Neuronal stem cell (in vitro differentiated cells): ENCODE results near the gene NEK2.
"Not testable (repeated sequence)": the region's sequence is repeated elsewhere in the genome, so short reads cannot be mapped to it uniquely, and the experiment has no call there.

Source experiments
- DNase-seq: peaks from one replicate; pipeline ENCODE4 v3.0.0-alpha.2; 2013; ENCODE audit warnings: low spot score
- H2AFZ ChIP-seq: one replicate; pipeline ENCODE4 v1.6.1; 2013; ENCODE audit warnings: mild to moderate bottlenecking, low read length, inconsistent platforms
- H2AK5ac ChIP-seq: 2 replicates; pipeline ENCODE4 v1.6.1; 2013; ENCODE audit warnings: low read depth, mild to moderate bottlenecking, inconsistent platforms, low read length, moderate library complexity, mixed read lengths
- H2BK120ac ChIP-seq: 2 replicates; pipeline ENCODE4 v1.6.1; 2013; ENCODE audit warnings: low read depth, mild to moderate bottlenecking, inconsistent platforms, low read length, moderate library complexity, mixed read lengths
- H2BK12ac ChIP-seq: one replicate; pipeline ENCODE4 v1.6.1; 2013; ENCODE audit warnings: low read length, inconsistent platforms
- H2BK15ac ChIP-seq: 2 replicates; pipeline ENCODE4 v1.6.1; 2013; ENCODE audit warnings: mild to moderate bottlenecking, low read length, inconsistent platforms, mixed read lengths
- H2BK5ac ChIP-seq: one replicate; pipeline ENCODE4 v1.6.1; 2013; ENCODE audit warnings: inconsistent platforms, mild to moderate bottlenecking, low read length, moderate library complexity
- H3K14ac ChIP-seq: one replicate; pipeline ENCODE4 v1.6.1; 2013; ENCODE audit warnings: low read length, inconsistent platforms
- H3K18ac ChIP-seq: 2 replicates; pipeline ENCODE4 v1.6.1; 2013; ENCODE audit warnings: low read length, inconsistent platforms
- H3K23ac ChIP-seq: 2 replicates; pipeline ENCODE4 v1.6.1; 2013; ENCODE audit warnings: low read depth, mild to moderate bottlenecking, mixed read lengths, low read length, inconsistent platforms; ENCODE audit not compliant: poor library complexity
- H3K27ac ChIP-seq: replicated peaks from 3 replicates; pipeline ENCODE4 v1.5.1; 2013; ENCODE audit warnings: low read length, inconsistent platforms
- H3K27me3 ChIP-seq, 3 experiments: 2 replicates each; pipeline ENCODE4 v1.6.1; 2013; ENCODE audit warnings: low read length in 3 of 3, mild to moderate bottlenecking in 2 of 3, inconsistent platforms in 1 of 3, low read depth in 1 of 3, mixed read lengths in 1 of 3, moderate library complexity in 1 of 3; ENCODE audit not compliant: control insufficient read depth in 3 of 3, insufficient read depth in 3 of 3
- H3K36me3 ChIP-seq, 2 donors: replicated peaks in 1 of 2; 2 replicates each; pipeline ENCODE4 v1.6.1; 2013; ENCODE audit warnings: low read length in 2 of 2; ENCODE audit not compliant: control insufficient read depth in 2 of 2, insufficient read depth in 2 of 2
- H3K4ac ChIP-seq: 2 replicates; pipeline ENCODE4 v1.6.1; 2013; ENCODE audit warnings: inconsistent platforms, mild to moderate bottlenecking, low read length, moderate library complexity
- H3K4me1 ChIP-seq, 2 donors: 1 replicate in 1 of 2; 2 replicates in 1 of 2; pipeline ENCODE4 v1.6.1; 2013; ENCODE audit warnings: low read length in 2 of 2, low read depth in 1 of 2; ENCODE audit not compliant: control insufficient read depth in 2 of 2, insufficient read depth in 1 of 2
- H3K4me2 ChIP-seq: one replicate; pipeline ENCODE4 v1.6.1; 2013; ENCODE audit warnings: mild to moderate bottlenecking, low read length, inconsistent platforms; ENCODE audit not compliant: insufficient read depth, poor library complexity, severe bottlenecking
- H3K4me3 ChIP-seq, 2 donors: 2 replicates each; pipeline ENCODE4 v1.5.1; 2013; ENCODE audit warnings: low read length in 2 of 2, mild to moderate bottlenecking in 2 of 2, inconsistent platforms in 1 of 2, moderate library complexity in 1 of 2
- H3K79me1 ChIP-seq: one replicate; pipeline ENCODE4 v1.6.1; 2013; ENCODE audit warnings: low read depth, mild to moderate bottlenecking, inconsistent platforms, low read length, moderate library complexity
- H3K9ac ChIP-seq: one replicate; pipeline ENCODE4 v1.6.1; 2013; ENCODE audit warnings: mild to moderate bottlenecking, low read depth, low read length, inconsistent platforms; ENCODE audit not compliant: poor library complexity
- H3K9me3 ChIP-seq, 2 donors: replicated peaks in 1 of 2; 2 replicates each; pipeline versions ENCODE3 to v1.6.1; 2013; ENCODE audit warnings: low read length in 2 of 2, mild to moderate bottlenecking in 2 of 2, inconsistent platforms in 1 of 2, low read depth in 1 of 2, mixed read lengths in 1 of 2, moderate library complexity in 1 of 2; ENCODE audit not compliant: control insufficient read depth in 2 of 2, insufficient read depth in 1 of 2
- H4K8ac ChIP-seq: one replicate; pipeline ENCODE4 v1.6.1; 2013; ENCODE audit warnings: low read depth, mild to moderate bottlenecking, inconsistent platforms, low read length, moderate library complexity
- H4K91ac ChIP-seq: one replicate; pipeline ENCODE4 v1.6.1; 2013; ENCODE audit warnings: low read length, low read depth, mild to moderate bottlenecking, inconsistent platforms; ENCODE audit not compliant: poor library complexity
- WGBS, 2 donors: extraction: QIAGEN DNeasy Blood & Tissue Kit; methylation state at CpG; one replicate each; pipeline ENCODE4 v1.1.7; 2013; ENCODE audit warnings: missing lambda C conversion rate in 2 of 2, mixed read lengths in 1 of 2; ENCODE audit not compliant: insufficient read length in 2 of 2, insufficient replicate concordance in 1 of 2; ENCODE audit errors: extremely low coverage in 2 of 2; 5-methylcytosine and 5-hydroxymethylcytosine counted together

Gene NEK2

DNA sequence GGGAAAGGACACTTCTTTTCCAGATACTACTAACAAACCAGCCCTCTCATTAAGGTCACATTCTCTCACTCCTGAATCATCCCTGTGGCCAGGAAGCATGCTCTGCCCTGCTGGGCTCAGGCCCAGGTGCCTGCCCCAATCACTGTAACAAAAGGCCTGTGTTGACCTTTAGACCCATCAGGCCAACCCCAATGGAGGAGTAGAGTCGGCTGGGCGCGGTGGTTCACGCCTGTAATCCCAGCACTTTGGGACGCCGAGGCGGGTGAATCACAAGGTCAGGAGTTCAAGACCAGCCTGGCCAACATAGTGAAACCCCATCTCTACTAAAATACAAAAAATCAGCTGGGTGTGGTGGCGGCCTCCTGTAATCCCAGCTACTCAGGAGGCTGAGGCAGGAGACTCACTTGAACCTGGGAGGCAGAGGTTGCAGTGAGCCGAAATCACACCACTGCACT, 38.8 kb downstream of the NEK2 start:
- not testable (repeated sequence) for H3K4ac ChIP-seq, H2AK5ac ChIP-seq, H3K36me3 ChIP-seq, H3K18ac ChIP-seq, H3K27ac ChIP-seq, H2BK12ac ChIP-seq, H3K9me3 ChIP-seq, H4K8ac ChIP-seq, H3K4me2 ChIP-seq, H3K4me3 ChIP-seq, H3K79me1 ChIP-seq, H3K4me1 ChIP-seq, H3K14ac ChIP-seq, H4K91ac ChIP-seq, H2AFZ ChIP-seq, H3K9ac ChIP-seq, H2BK120ac ChIP-seq, DNase-seq, H2BK5ac ChIP-seq, H2BK15ac ChIP-seq, H3K23ac ChIP-seq
- peaks cover 0 to 21% (median 0%) of the 10 kb centered on the region in 3 experiments for H3K27me3 ChIP-seq
- WGBS, 2 donors = no CpG with 5 or more reads among the region's 9 CpGs

DNA sequence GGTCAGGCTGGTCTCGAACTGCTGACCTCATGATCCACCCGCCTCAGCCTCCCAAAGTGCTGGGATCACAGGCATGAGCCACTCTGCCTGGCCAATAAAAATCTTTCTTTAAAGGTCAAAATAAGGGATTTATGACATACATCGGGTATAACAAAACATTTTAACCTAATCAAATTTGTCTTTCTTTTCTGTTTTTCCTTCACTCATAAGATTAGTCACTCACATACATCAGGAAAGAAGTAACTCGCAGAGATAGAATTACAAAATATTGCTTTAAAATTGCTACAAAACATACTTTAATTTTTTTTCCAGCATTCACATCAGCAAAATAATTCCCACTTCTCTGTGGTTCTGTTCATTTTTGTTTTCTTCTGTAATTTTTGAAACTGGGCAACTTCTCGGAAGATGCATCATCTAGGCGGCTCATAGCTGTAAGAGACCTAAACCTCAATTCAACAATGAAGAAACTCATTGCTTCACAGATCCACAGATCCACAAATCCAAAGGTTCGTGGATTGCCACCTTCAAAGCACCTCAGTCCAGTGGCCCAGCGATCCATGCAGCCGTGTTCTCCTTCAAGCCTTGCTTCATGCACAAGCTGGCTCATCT, 39.7 kb downstream of the NEK2 start:
- H3K14ac ChIP-seq = no peak overlapping the region
- no peaks in the 10 kb centered on the region for H3K36me3 ChIP-seq
- H3K27me3 ChIP-seq = peaks cover 0 to 21% (median 0%) of the 10 kb centered on the region in 3 experiments
- no peaks in the 10 kb centered on the region for H3K9me3 ChIP-seq
- no CpG with 5 or more reads among the region's 9 CpGs for WGBS, 2 donors
- no peak overlapping the region for H4K8ac ChIP-seq
- H2AFZ ChIP-seq = no peak overlapping the region
- DNase-seq = no peak
- H3K23ac ChIP-seq = no peak overlapping the region
- no peak overlapping the region for H3K4ac ChIP-seq
- no peak overlapping the region for H2BK5ac ChIP-seq
- H3K18ac ChIP-seq = no peak overlapping the region
- H3K79me1 ChIP-seq = no peaks in the 10 kb centered on the region
- no peak overlapping the region for H3K27ac ChIP-seq
- H2AK5ac ChIP-seq = no peak overlapping the region
- H2BK120ac ChIP-seq = no peak overlapping the region
- H2BK15ac ChIP-seq = no peak overlapping the region
- no peak overlapping the region for H3K4me3 ChIP-seq
- H3K4me1 ChIP-seq = peaks cover 3 to 9% of the 10 kb centered on the region in 2 donors
- no peak overlapping the region for H4K91ac ChIP-seq
- H3K4me2 ChIP-seq = no peak overlapping the region
- no peak overlapping the region for H2BK12ac ChIP-seq
- H3K9ac ChIP-seq = no peak overlapping the region

DNA sequence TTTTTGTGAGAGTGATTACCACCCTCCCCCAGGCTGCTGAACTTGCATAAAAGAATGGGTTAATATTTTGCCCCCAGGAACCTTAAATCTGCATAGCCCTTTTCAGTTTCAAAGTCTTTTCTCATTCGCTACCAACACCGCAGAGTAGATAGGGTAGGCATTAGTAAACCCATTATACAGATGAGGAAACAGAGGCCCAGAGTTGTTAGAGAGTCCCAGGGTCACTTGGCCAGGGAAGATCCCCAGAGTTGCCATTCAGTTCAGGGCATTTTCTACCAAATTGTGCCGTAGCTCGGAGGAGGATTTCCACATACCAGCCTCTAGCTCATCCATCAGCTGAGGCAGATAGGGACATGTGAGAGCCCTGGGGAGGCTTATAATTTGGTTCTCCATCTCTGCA, 40.5 kb downstream of the NEK2 start:
- Histone ChIP-seq H2BK15ac (no peak overlapping the region), H3K23ac (no peak overlapping the region), H3K14ac (no peak overlapping the region), H3K9ac (no peak overlapping the region), H2BK12ac (no peak overlapping the region), H3K4me3 (no peak overlapping the region), H3K4me1 (peaks cover 3 to 14% of the 10 kb centered on the region in 2 donors), H3K4ac (no peak overlapping the region), H3K4me2 (no peak overlapping the region), H3K36me3 (no peaks in the 10 kb centered on the region), H2BK120ac (no peak overlapping the region), H2AK5ac (no peak overlapping the region), H3K27me3 (peaks cover 0 to 25% (median 0%) of the 10 kb centered on the region in 3 experiments), H3K9me3 (no peaks in the 10 kb centered on the region), H4K8ac (no peak overlapping the region), H3K27ac (no peak overlapping the region), H4K91ac (no peak overlapping the region), H3K18ac (no peak overlapping the region), H3K79me1 (no peaks in the 10 kb centered on the region), H2AFZ (no peak overlapping the region), H2BK5ac (no peak overlapping the region)
- no peak for DNase-seq
- no CpG with 5 or more reads among the region's 4 CpGs for WGBS, 2 donors

DNA sequence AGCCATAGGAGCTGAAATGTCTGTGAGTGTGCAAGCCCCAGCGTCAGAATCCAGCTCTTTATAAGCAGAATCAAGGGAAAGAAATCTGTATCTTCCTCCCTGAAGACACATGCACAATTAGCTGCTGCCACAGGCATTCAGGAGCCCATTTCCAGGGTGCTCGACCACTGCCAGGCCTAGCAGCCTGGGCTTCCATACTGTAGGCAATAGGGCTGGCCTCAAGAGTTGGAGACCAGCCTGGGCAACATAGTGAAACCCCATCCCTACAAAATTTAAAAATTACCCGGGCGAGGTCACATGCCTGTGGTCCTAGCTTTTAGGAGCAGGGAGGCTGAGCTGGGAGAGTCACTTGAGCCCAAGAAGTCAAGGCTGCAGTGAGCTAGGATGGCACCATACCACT, 41.0 kb downstream of the NEK2 start:
- no peak overlapping the region for H3K4ac ChIP-seq
- H2BK15ac ChIP-seq = no peak overlapping the region
- peaks cover 0 to 22% (median 0%) of the 10 kb centered on the region in 3 experiments for H3K27me3 ChIP-seq
- H3K4me2 ChIP-seq = no peak overlapping the region
- no peak overlapping the region for H2AFZ ChIP-seq
- H3K36me3 ChIP-seq = no peaks in the 10 kb centered on the region
- H3K4me1 ChIP-seq = peaks cover 3 to 14% of the 10 kb centered on the region in 2 donors
- no peak overlapping the region for H3K9ac ChIP-seq
- no CpG with 5 or more reads among the region's 4 CpGs for WGBS, 2 donors
- H3K18ac ChIP-seq = no peak overlapping the region
- no peak overlapping the region for H3K14ac ChIP-seq
- H3K23ac ChIP-seq = no peak overlapping the region
- no peak overlapping the region for H2AK5ac ChIP-seq
- no peak overlapping the region for H3K4me3 ChIP-seq
- H3K27ac ChIP-seq = no peak overlapping the region
- no peak overlapping the region for H4K8ac ChIP-seq
- H2BK5ac ChIP-seq = no peak overlapping the region
- no peak overlapping the region for H4K91ac ChIP-seq
- DNase-seq = no peak
- no peaks in the 10 kb centered on the region for H3K79me1 ChIP-seq
- H2BK120ac ChIP-seq = no peak overlapping the region
- H2BK12ac ChIP-seq = no peak overlapping the region
- no peaks in the 10 kb centered on the region for H3K9me3 ChIP-seq
